Esophagus muscularis mucosa (tissue), 4 donors: ENCODE data around the gene PMF1.

ENCODE experiments used
- EP300 ChIP-seq: sonication (generic); formaldehyde crosslinking; IDR thresholded peaks from one replicate; pipeline ENCODE4 v1.6.1; 2017; ENCODE audit warnings: antibody characterized with exemption
- POLR2A ChIP-seq: fragments of 450-650 bp; IDR thresholded peaks from one replicate; pipeline ENCODE4 v1.6.1; 2017; ENCODE audit warnings: antibody characterized with exemption, moderate library complexity, mild to moderate bottlenecking, low read depth
- POLR2AphosphoS5 ChIP-seq, 2 donors: sonication (generic); formaldehyde crosslinking; IDR thresholded peaks; one replicate each; pipeline ENCODE4 v1.6.1; 2017; ENCODE audit warnings: antibody characterized with exemption in 2 of 2
- TF ChIP-seq, protein P1 (sequence below), 3 experiments: fragments of 200-600 bp in 2 of 3; fragments of 450-650 bp in 1 of 3; sonication (generic) in 2 of 3; IDR thresholded peaks; one replicate each; pipeline ENCODE4 v1.5.1; 2017 to 2019; ENCODE audit warnings: antibody characterized with exemption in 3 of 3, mild to moderate bottlenecking in 2 of 3, moderate library complexity in 1 of 3

DNA sequence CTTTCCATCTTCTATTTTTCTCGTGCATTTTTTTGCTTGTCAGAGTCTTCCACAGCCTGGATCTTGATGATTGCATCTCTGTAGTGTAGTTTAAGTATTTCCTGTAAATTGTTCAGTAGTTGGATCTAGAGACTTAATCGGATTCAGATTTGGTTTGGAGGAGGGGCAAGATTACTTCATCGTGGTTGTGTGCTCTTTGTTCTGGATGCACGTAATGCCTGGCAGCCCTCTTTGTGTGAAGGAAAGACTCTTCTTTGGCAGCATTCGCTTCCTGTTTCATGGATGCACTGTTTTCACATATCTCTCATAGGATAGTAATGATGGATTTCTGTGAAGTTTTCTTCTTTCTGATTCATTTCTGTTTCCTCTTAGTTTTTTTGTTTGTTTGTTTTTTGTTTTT is 45.3 kb upstream of the PMF1 start:
- TF ChIP-seq, protein P1, sequence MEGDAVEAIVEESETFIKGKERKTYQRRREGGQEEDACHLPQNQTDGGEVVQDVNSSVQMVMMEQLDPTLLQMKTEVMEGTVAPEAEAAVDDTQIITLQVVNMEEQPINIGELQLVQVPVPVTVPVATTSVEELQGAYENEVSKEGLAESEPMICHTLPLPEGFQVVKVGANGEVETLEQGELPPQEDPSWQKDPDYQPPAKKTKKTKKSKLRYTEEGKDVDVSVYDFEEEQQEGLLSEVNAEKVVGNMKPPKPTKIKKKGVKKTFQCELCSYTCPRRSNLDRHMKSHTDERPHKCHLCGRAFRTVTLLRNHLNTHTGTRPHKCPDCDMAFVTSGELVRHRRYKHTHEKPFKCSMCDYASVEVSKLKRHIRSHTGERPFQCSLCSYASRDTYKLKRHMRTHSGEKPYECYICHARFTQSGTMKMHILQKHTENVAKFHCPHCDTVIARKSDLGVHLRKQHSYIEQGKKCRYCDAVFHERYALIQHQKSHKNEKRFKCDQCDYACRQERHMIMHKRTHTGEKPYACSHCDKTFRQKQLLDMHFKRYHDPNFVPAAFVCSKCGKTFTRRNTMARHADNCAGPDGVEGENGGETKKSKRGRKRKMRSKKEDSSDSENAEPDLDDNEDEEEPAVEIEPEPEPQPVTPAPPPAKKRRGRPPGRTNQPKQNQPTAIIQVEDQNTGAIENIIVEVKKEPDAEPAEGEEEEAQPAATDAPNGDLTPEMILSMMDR (IDR thresholded peaks at IDR 0.05), result no peak
- no peak for TF ChIP-seq POLR2A
- no peak for TF ChIP-seq EP300
- no peak for TF ChIP-seq POLR2AphosphoS5 (IDR thresholded peaks at IDR 0.05)
